Mesothelial cell of epicardium (in vitro differentiated cells): ENCODE results near the gene FMN2. TPM values are rescaled to one million over a fixed set of nuclear protein-coding genes. Genes with fewer than 3 reads are reported as not detected.

Experiments used
- DNase-seq, 2 experiments: peaks; one replicate each; pipeline ENCODE4 v3.0.0; 2021; ENCODE audit warnings: low spot score in 2 of 2; ENCODE audit not compliant: unreplicated experiment in 2 of 2
- H3K27ac Mint-ChIP-seq: 2 replicates; pipeline ENCODE4 v1.8.0; 2021; ENCODE audit warnings: mixed read lengths
- H3K27me3 Mint-ChIP-seq: 2 replicates; pipeline ENCODE4 v1.8.0; 2021; ENCODE audit warnings: low read depth, mixed read lengths
- H3K36me3 Mint-ChIP-seq: 2 replicates; pipeline ENCODE4 v1.8.0; 2021; ENCODE audit warnings: mixed read lengths
- H3K4me1 Mint-ChIP-seq: 2 replicates; pipeline ENCODE4 v1.8.0; 2021; ENCODE audit warnings: mixed read lengths
- H3K4me3 Mint-ChIP-seq: 2 replicates; pipeline ENCODE4 v1.8.0; 2021; ENCODE audit warnings: mild to moderate bottlenecking, moderate library complexity, mixed read lengths
- H3K9me3 Mint-ChIP-seq: 2 replicates; pipeline ENCODE4 v1.8.0; 2021; ENCODE audit warnings: mixed read lengths
- CTCF ChIP-seq: fragments of 200-600 bp; sonication (generic); IDR thresholded peaks from one replicate; pipeline ENCODE4 v1.5.0; 2021; ENCODE audit warnings: antibody characterized with exemption; ENCODE audit not compliant: unreplicated experiment
- total RNA-seq: library from RNA; stranded (reverse); gene quantifications from 3 replicates; pipeline ENCODE4 v1.2.1, GENCODE V29; 2021

Gene FMN2
- total RNA-seq, 1 donor from 2014 or later, result 0.54 TPM

GRCh38 chr1:240217403-240217802 lies 125.7 kb downstream of the FMN2 start:
- Mint-ChIP-seq H3K4me3 (no peak overlapping the region), H3K27ac (no peak overlapping the region)

GRCh38 chr1:240219104-240219503 lies 127.4 kb downstream of the FMN2 start:
- DNase-seq, result no peak
- no peak for TF ChIP-seq CTCF
- H3K4me3 Mint-ChIP-seq, result no peak overlapping the region
- no peaks in the 10 kb centered on the region for H3K36me3 Mint-ChIP-seq
- H3K27me3 Mint-ChIP-seq, result peaks cover 3% of the 10 kb centered on the region
- H3K9me3 Mint-ChIP-seq, result peaks cover 23% of the 10 kb centered on the region
- no peaks in the 10 kb centered on the region for H3K4me1 Mint-ChIP-seq
- H3K27ac Mint-ChIP-seq, result no peak overlapping the region

More at GRCh38 chr1:240217403-240217802, 125.7 kb downstream of the FMN2 start:
- peaks cover 8% of the 10 kb centered on the region for H3K9me3 Mint-ChIP-seq
- no peaks in the 10 kb centered on the region for H3K36me3 Mint-ChIP-seq
- DNase-seq, result no peak
- no peak for TF ChIP-seq CTCF
- H3K4me1 Mint-ChIP-seq, result no peaks in the 10 kb centered on the region
- H3K27me3 Mint-ChIP-seq, result peaks cover 9% of the 10 kb centered on the region

- Mint-ChIP-seq H3K9me3 (peaks cover 56% of the 10 kb centered on the region), H3K27me3 (no peaks in the 10 kb centered on the region), H3K27ac (no peak overlapping the region), H3K4me1 (no peaks in the 10 kb centered on the region), H3K36me3 (peaks cover 2% of the 10 kb centered on the region), H3K4me3 (no peak overlapping the region)
- no peak for TF ChIP-seq CTCF
- DNase-seq, result no peak
Observed at GRCh38 chr1:240226102-240226501, 134.4 kb downstream of the FMN2 start.

- Mint-ChIP-seq H3K27me3 (no peaks in the 10 kb centered on the region), H3K36me3 (peaks cover under 1% of the 10 kb centered on the region), H3K27ac (no peak overlapping the region), H3K4me1 (no peaks in the 10 kb centered on the region), H3K9me3 (peaks cover 16% of the 10 kb centered on the region), H3K4me3 (no peak overlapping the region)
- no peak for TF ChIP-seq CTCF
- DNase-seq, result no peak
Observed at GRCh38 chr1:240230816-240231215, 139.1 kb downstream of the FMN2 start.

GRCh38 chr1:240232530-240232929 lies 140.8 kb downstream of the FMN2 start:
- Mint-ChIP-seq H3K9me3 (no peaks in the 10 kb centered on the region), H3K36me3 (no peaks in the 10 kb centered on the region), H3K27me3 (no peaks in the 10 kb centered on the region), H3K4me3 (no peak overlapping the region), H3K4me1 (peaks cover 4% of the 10 kb centered on the region), H3K27ac (no peak overlapping the region)
- no peak for TF ChIP-seq CTCF
- no peak for DNase-seq
